GM21381 (cell line): ENCODE measurements around the gene ADRB1.

Experiments
- ATAC-seq: cut with Tn5 transposase; IDR thresholded peaks from one replicate; pipeline ENCODE4 v1.9.1; 2021; ENCODE audit warnings: mild to moderate bottlenecking, moderate library complexity; ENCODE audit not compliant: unreplicated experiment

Gene ADRB1

GRCh38 chr10:114026189-114027040 is 17.3 kb upstream of the ADRB1 start:
- ATAC-seq: peak; percentile 31

GRCh38 chr10:114027041-114027394 is 16.6 kb upstream of the ADRB1 start:
- no peak for ATAC-seq

- no peak for ATAC-seq
These were observed 15.7 kb upstream of the ADRB1 start for GRCh38 chr10:114027951-114028350.

- ATAC-seq: no peak
These were observed 15.2 kb upstream of the ADRB1 start for GRCh38 chr10:114028425-114028824.

- ATAC-seq: no peak
These were observed 14.0 kb upstream of the ADRB1 start for GRCh38 chr10:114029655-114030054.

GRCh38 chr10:114030140-114030539 is 13.5 kb upstream of the ADRB1 start:
- ATAC-seq: no peak

GRCh38 chr10:114031073-114031972 is 12.3 kb upstream of the ADRB1 start:
- no peak for ATAC-seq

- ATAC-seq: no peak
These were observed 10.1 kb upstream of the ADRB1 start for GRCh38 chr10:114033566-114033965.

- no peak for ATAC-seq
These were observed 8.6 kb upstream of the ADRB1 start for GRCh38 chr10:114034923-114035645.

GRCh38 chr10:114035791-114036190 is 7.9 kb upstream of the ADRB1 start:
- ATAC-seq: no peak

GRCh38 chr10:114038819-114039218 is 4.8 kb upstream of the ADRB1 start:
- ATAC-seq: no peak

- no peak for ATAC-seq
These were observed 2.5 kb upstream of the ADRB1 start for GRCh38 chr10:114041166-114041565.

- no peak for ATAC-seq
These were observed 653 bp upstream of the ADRB1 start for GRCh38 chr10:114042895-114043531.

- no peak for ATAC-seq
These were observed 825 bp downstream of the ADRB1 start for GRCh38 chr10:114044247-114045135.

- no peak for ATAC-seq
These were observed 1.7 kb downstream of the ADRB1 start for GRCh38 chr10:114045136-114046086.

- ATAC-seq: no peak
These were observed 2.4 kb downstream of the ADRB1 start for GRCh38 chr10:114046087-114046458.

- ATAC-seq: no peak
These were observed 4.8 kb downstream of the ADRB1 start for GRCh38 chr10:114048472-114048871.

- ATAC-seq: no peak
These were observed 8.0 kb downstream of the ADRB1 start for GRCh38 chr10:114051714-114052113.

GRCh38 chr10:114052255-114052654 is 8.6 kb downstream of the ADRB1 start:
- no peak for ATAC-seq
